Nephron (organoid): ENCODE measurements around the gene RAB23.

Experiments used
- H3K27ac Mint-ChIP-seq, 3 experiments: 2 replicates each; pipeline ENCODE4 v1.8.0; 2020; ENCODE audit warnings: mixed read lengths in 3 of 3, mild to moderate bottlenecking in 2 of 3, moderate library complexity in 1 of 3
- H3K27me3 Mint-ChIP-seq: 2 replicates; pipeline ENCODE4 v1.8.0; 2021; ENCODE audit warnings: low read depth, mild to moderate bottlenecking, moderate library complexity, mixed read lengths
- H3K36me3 Mint-ChIP-seq: 2 replicates; pipeline ENCODE4 v1.8.0; 2020; ENCODE audit warnings: low read depth, mixed read lengths
- H3K4me1 Mint-ChIP-seq: 2 replicates; pipeline ENCODE4 v1.8.0; 2020; ENCODE audit warnings: mixed read lengths
- H3K4me3 Mint-ChIP-seq, 3 experiments: 2 replicates each; pipeline ENCODE4 v1.8.0; 2020; ENCODE audit warnings: mild to moderate bottlenecking in 3 of 3, mixed read lengths in 3 of 3, moderate library complexity in 2 of 3
- H3K9me3 Mint-ChIP-seq: 2 replicates; pipeline ENCODE4 v1.8.0; 2020; ENCODE audit warnings: mixed read lengths
- CTCF ChIP-seq, 3 experiments: fragments of 200-600 bp; sonication (generic); IDR thresholded peaks; one replicate each; pipeline ENCODE4 v1.5.0; 2021; ENCODE audit warnings: antibody characterized with exemption in 3 of 3; ENCODE audit not compliant: unreplicated experiment in 3 of 3

Gene RAB23

GRCh38 chr6:57262901-57263694 is 41.0 kb upstream of the RAB23 start:
- no peaks in the 10 kb centered on the region for H3K9me3 Mint-ChIP-seq
- H3K36me3 Mint-ChIP-seq: no peaks in the 10 kb centered on the region
- H3K4me3 Mint-ChIP-seq: no peak overlapping the region
- peaks cover 36% of the 10 kb centered on the region for H3K4me1 Mint-ChIP-seq
- TF ChIP-seq CTCF (IDR thresholded peaks at IDR 0.05; ENCODE audit: unreplicated experiment in 3 of 3): no peak
- no peaks in the 10 kb centered on the region for H3K27me3 Mint-ChIP-seq
- H3K27ac Mint-ChIP-seq: peak overlapping the region in 2 of 3 experiments; percentile 31 to 64

- Mint-ChIP-seq H3K4me1 (peaks cover 36% of the 10 kb centered on the region), H3K9me3 (no peaks in the 10 kb centered on the region), H3K4me3 (no peak overlapping the region), H3K27me3 (no peaks in the 10 kb centered on the region), H3K27ac (peak overlapping the region in 2 of 3 experiments; percentile 31 to 64), H3K36me3 (no peaks in the 10 kb centered on the region)
- no peak for TF ChIP-seq CTCF (IDR thresholded peaks at IDR 0.05; ENCODE audit: unreplicated experiment in 3 of 3)
These were observed 40.4 kb upstream of the RAB23 start for GRCh38 chr6:57262488-57262887.

DNA sequence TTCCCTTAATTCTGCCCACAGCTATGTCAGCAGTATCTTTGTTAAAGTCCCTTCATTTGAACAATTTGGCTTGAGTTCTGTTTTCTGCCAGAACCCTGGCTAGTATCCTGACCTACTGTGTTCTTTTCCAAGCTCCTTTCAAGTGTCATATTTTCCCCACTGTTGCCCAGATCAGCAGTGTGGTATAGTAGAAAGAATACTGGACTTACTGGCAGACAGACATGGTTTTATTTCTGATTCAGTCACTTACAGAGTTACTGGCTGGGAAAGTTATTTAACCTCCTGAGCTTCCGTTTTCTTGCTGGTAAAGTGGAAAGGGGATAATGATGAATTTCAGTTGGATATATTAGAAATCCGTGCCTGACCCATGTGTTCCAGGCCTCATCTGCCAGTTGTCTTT is 39.8 kb upstream of the RAB23 start:
- Mint-ChIP-seq H3K9me3 (no peaks in the 10 kb centered on the region), H3K27me3 (no peaks in the 10 kb centered on the region), H3K27ac (peak overlapping the region in 2 of 3 experiments; percentile 11 to 31), H3K4me1 (peaks cover 36% of the 10 kb centered on the region), H3K4me3 (no peak overlapping the region), H3K36me3 (no peaks in the 10 kb centered on the region)
- no peak for TF ChIP-seq CTCF (IDR thresholded peaks at IDR 0.05; ENCODE audit: unreplicated experiment in 3 of 3)

- H3K27me3 Mint-ChIP-seq: no peaks in the 10 kb centered on the region
- no peak overlapping the region for H3K4me3 Mint-ChIP-seq
- no peaks in the 10 kb centered on the region for H3K36me3 Mint-ChIP-seq
- no peaks in the 10 kb centered on the region for H3K9me3 Mint-ChIP-seq
- peaks cover 43% of the 10 kb centered on the region for H3K4me1 Mint-ChIP-seq
- no peak for TF ChIP-seq CTCF (IDR thresholded peaks at IDR 0.05; ENCODE audit: unreplicated experiment in 3 of 3)
- peak overlapping the region in 2 of 3 experiments; percentile 57 to 89 for H3K27ac Mint-ChIP-seq
These were observed 37.0 kb upstream of the RAB23 start for GRCh38 chr6:57259064-57259463.

DNA sequence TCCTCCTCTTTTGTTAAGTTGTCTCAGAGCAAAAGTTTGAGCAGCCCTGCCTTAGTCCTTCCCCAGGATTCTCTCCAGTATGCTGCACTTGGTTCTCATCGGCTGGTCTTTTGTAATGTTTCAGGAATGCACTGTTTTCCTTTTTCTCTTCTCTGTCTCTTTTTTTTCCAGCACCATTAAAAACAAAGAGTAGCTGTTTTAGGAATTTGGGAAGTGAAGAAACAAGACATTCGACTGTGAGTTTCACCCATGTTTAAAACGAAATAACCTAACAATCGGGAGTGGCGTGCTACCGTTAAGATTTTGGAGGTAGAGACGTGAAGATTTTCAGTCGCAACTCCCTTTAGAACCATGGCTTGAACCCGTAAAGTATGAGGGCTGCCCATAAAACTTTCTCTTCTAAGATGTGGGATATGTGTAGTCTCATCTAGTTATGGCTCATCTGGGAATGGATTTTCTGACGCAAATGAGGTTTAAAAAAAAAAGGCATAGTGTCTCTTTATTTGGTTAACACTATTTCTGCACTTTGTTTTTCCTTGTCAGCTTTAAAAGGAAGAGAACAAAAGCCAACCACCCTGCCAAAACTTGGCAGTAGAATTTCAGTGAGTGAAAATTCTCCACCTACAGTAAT is 35.9 kb upstream of the RAB23 start:
- H3K27me3 Mint-ChIP-seq: no peaks in the 10 kb centered on the region
- H3K36me3 Mint-ChIP-seq: no peaks in the 10 kb centered on the region
- no peaks in the 10 kb centered on the region for H3K9me3 Mint-ChIP-seq
- TF ChIP-seq CTCF (IDR thresholded peaks at IDR 0.05; ENCODE audit: unreplicated experiment in 3 of 3): no peak
- no peak overlapping the region for H3K4me3 Mint-ChIP-seq
- peaks cover 44% of the 10 kb centered on the region for H3K4me1 Mint-ChIP-seq
- peak overlapping the region; percentile 85 to 92 (median 89) for H3K27ac Mint-ChIP-seq
